Calu3 (cell line): ENCODE measurements around the gene UNC50. TPM values are rescaled to one million over a fixed set of nuclear protein-coding genes. Genes with fewer than 3 reads are reported as not detected.

Experiments
- BruUV-seq: library from RNA; stranded (reverse); fragments of 400-500 nt; replicated peaks from 2 replicates; lab custom pipeline; 2021; lab: Mats Ljungman, UMichigan
- CTCF ChIA-PET: fragments of 300-600 bp; sonication (Branson Sonifier 250); formaldehyde crosslinking; loops from one replicate; lab custom pipeline; 2022; ENCODE audit warnings: antibody characterized with exemption; lab: Charles Lee
- DNase-seq: peaks from one replicate; pipeline ENCODE4 v3.0.0; 2022
- H3K27ac Mint-ChIP-seq: one replicate; pipeline ENCODE4 v1.8.0; 2022; ENCODE audit warnings: mixed read lengths; ENCODE audit not compliant: unreplicated experiment
- H3K27me3 Mint-ChIP-seq: one replicate; pipeline ENCODE4 v1.8.0; 2022; ENCODE audit warnings: mixed read lengths; ENCODE audit not compliant: unreplicated experiment
- H3K36me3 Mint-ChIP-seq: one replicate; pipeline ENCODE4 v1.8.0; 2022; ENCODE audit warnings: mild to moderate bottlenecking, moderate library complexity, mixed read lengths; ENCODE audit not compliant: insufficient read depth, unreplicated experiment
- H3K4me1 Mint-ChIP-seq: one replicate; pipeline ENCODE4 v1.8.0; 2022; ENCODE audit warnings: mild to moderate bottlenecking, low read depth, mixed read lengths; ENCODE audit not compliant: unreplicated experiment
- H3K4me3 Mint-ChIP-seq: one replicate; pipeline ENCODE4 v1.8.0; 2022; ENCODE audit warnings: mild to moderate bottlenecking, low read depth, moderate library complexity, mixed read lengths; ENCODE audit not compliant: unreplicated experiment
- H3K9me3 Mint-ChIP-seq: one replicate; pipeline ENCODE4 v1.8.0; 2022; ENCODE audit warnings: low read depth, mixed read lengths; ENCODE audit not compliant: unreplicated experiment
- intact Hi-C: fragments of 100-400 bp; cut with micrococcal nuclease; formaldehyde crosslinking; loops from one replicate; pipeline ENCODE4 v1.10.0; 2022; ENCODE audit not compliant: unreplicated experiment
- total RNA-seq: library from RNA; stranded (reverse); gene quantifications from 2 replicates; pipeline ENCODE4 v1.2.3, GENCODE V29; 2022
- TF ChIP-seq, protein P1 (sequence below): fragments of 200-600 bp; IDR thresholded peaks from one replicate; pipeline ENCODE4 v1.8.0; 2022; ENCODE audit warnings: antibody characterized with exemption; ENCODE audit not compliant: unreplicated experiment

UNC50 gene
- total RNA-seq, 1 experiment from 2014 or later: 33.0 TPM

DNA sequence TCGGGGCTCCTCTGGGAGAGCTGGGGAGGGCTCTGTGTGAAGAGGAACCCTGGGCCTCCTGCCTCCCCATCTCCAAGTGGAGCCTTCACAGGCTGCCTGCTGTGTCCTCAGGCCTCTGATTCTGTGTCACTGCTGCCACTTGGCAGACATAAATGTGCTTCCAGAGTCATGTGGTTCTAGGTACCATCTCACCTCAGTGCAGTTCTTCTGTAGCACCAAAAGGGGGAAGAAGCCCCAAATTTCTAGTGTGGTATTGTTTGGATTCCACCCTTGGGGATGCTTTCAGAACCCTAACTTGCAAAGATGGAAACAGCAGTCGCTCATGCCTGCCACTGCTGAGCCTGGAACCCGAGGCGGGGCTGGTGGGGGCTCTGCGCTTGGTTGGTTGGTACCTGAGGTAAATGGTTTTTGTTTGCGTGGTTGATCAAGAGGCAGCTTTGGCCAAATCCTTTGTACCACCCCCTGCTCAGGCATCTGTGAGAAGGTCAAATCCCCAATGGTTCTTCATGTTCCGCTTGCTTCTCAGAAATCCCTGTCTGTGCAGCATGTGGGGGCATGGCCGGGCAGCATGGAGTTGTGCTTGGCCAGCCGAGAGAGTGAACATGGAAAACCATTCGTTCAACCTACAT, 27.6 kb upstream of the UNC50 start:
- intact Hi-C loops: no loop called here
- no peak for DNase-seq
- CTCF ChIA-PET: no interaction called here
- Mint-ChIP-seq H3K4me1 (no peaks in the 10 kb centered on the region), H3K36me3 (peaks cover 6% of the 10 kb centered on the region), H3K27ac (no peak overlapping the region), H3K9me3 (no peaks in the 10 kb centered on the region), H3K27me3 (no peaks in the 10 kb centered on the region), H3K4me3 (no peak overlapping the region)
- no TSS peak for BruUV-seq
- TF ChIP-seq, protein P1, sequence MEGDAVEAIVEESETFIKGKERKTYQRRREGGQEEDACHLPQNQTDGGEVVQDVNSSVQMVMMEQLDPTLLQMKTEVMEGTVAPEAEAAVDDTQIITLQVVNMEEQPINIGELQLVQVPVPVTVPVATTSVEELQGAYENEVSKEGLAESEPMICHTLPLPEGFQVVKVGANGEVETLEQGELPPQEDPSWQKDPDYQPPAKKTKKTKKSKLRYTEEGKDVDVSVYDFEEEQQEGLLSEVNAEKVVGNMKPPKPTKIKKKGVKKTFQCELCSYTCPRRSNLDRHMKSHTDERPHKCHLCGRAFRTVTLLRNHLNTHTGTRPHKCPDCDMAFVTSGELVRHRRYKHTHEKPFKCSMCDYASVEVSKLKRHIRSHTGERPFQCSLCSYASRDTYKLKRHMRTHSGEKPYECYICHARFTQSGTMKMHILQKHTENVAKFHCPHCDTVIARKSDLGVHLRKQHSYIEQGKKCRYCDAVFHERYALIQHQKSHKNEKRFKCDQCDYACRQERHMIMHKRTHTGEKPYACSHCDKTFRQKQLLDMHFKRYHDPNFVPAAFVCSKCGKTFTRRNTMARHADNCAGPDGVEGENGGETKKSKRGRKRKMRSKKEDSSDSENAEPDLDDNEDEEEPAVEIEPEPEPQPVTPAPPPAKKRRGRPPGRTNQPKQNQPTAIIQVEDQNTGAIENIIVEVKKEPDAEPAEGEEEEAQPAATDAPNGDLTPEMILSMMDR: no peak

DNA sequence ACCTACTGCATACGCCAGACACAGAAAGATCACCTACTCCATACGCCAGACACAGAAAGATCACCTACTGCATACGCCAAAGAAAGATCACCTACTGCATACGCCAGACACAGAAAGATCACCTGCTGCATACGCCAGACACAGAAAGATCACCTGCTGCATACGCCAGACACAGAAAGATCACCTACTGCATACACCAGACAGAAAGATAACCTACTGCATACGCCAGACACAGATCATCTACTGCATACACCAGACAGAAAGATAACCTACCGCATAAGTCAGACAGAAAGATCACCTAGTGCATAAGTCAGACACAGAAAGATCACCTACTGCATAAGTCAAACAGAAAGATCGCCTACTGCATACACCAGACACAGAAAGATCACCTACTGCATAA, 25.9 kb upstream of the UNC50 start:
- H3K4me3 Mint-ChIP-seq: no peak overlapping the region
- DNase-seq: no peak
- intact Hi-C loops: no loop called here
- no peak overlapping the region for H3K27ac Mint-ChIP-seq
- H3K36me3 Mint-ChIP-seq: peaks cover 6% of the 10 kb centered on the region
- H3K4me1 Mint-ChIP-seq: no peaks in the 10 kb centered on the region
- no peaks in the 10 kb centered on the region for H3K9me3 Mint-ChIP-seq
- no TSS peak for BruUV-seq
- TF ChIP-seq, protein P1: no peak
- H3K27me3 Mint-ChIP-seq: no peaks in the 10 kb centered on the region
- CTCF ChIA-PET: no interaction called here

DNA sequence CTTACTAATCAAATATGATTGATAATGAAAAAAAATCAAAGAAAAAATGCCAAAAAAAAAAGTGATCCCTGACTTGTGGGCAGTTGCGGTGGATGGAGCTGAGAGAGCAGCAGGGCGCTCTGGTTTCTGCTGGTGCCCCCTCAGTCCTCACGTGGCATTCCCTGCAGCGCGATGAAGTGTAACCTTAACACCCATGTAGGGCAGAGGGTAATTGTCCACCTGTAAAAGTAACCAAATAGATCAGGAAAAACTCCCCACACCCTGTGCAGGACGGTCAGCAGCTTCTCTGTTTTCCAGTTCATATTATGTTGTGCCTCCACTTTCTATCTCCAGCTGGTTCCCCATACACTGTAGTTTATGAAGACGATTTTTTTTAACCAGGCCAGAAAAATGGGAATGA, 25.1 kb upstream of the UNC50 start:
- intact Hi-C loops: no loop called here
- Mint-ChIP-seq H3K4me3 (no peak overlapping the region), H3K4me1 (no peaks in the 10 kb centered on the region), H3K9me3 (no peaks in the 10 kb centered on the region), H3K36me3 (peaks cover under 1% of the 10 kb centered on the region), H3K27me3 (no peaks in the 10 kb centered on the region), H3K27ac (no peak overlapping the region)
- CTCF ChIA-PET: no interaction called here
- TF ChIP-seq, protein P1: no peak
- no TSS peak for BruUV-seq
- no peak for DNase-seq

DNA sequence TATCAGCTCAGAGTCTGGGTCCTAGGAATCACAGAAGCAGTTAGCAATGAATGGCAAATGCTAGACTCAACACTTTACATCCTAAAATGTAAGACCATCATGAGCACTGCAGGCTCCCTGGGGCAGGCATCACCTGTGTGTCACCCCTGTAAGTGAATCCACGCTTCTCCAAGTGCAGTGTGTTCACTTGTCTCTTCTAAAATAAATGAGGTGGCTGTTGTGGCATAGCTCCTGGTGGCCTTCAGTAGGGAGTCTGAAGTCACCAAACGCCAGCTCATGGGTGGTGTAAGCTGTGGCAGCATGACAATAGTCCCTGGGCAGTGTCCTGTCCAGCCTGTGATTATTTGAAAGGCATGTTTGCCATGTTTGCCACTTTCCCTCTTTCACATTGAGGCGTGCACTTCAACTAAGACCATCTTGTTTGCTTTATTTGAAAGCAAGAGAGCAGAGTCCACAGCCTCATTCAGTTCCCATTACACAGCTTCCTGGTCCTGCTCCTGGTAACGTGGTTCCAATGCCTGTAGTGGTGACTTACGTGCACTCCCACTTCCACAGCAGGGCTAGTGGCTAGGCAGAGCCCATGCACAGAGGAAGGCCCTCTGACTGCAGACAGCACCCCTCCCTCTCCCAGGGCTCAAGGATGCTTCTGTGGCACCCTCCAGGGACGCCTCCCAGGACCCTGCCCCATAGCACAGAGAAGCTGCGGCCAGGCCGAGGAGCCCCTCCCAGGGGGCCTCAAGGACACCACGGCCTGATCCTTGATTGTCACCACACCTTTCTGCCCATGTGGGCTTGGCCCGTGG, 24.4 kb upstream of the UNC50 start:
- no TSS peak for BruUV-seq
- TF ChIP-seq, protein P1: no peak
- CTCF ChIA-PET: no interaction called here
- Mint-ChIP-seq H3K4me3 (no peak overlapping the region), H3K36me3 (no peaks in the 10 kb centered on the region), H3K4me1 (no peaks in the 10 kb centered on the region), H3K9me3 (no peaks in the 10 kb centered on the region), H3K27ac (no peak overlapping the region), H3K27me3 (no peaks in the 10 kb centered on the region)
- intact Hi-C loops: no loop called here
- no peak for DNase-seq
